HuH-7 (cell line): ENCODE results near the gene CAMK2N2.

Source experiments
- DNase-seq: peaks from one replicate; pipeline ENCODE4 v3.0.0; 2011; ENCODE audit warnings: low spot score

CAMK2N2 gene

DNA sequence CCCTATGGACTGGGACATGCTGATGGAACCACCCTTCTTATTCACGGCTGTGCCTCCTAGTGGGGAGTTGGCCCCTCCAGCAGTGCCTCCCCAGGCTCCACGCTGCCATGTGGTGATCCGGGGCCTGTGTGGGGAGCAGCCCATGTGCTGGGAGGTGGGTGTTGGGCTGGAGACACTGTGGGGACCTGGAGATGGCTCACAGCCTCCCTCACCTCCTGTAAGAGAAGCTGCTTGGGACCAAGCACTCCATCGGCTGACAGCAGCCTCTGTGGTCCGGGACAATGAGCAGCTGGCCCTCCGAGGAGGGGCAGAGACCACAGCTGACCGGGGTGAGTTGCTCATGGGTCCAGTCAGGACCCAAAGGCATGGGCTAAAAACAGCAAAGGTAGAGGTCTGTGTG is 21.6 kb downstream of the CAMK2N2 start:
- no peak for DNase-seq

DNA sequence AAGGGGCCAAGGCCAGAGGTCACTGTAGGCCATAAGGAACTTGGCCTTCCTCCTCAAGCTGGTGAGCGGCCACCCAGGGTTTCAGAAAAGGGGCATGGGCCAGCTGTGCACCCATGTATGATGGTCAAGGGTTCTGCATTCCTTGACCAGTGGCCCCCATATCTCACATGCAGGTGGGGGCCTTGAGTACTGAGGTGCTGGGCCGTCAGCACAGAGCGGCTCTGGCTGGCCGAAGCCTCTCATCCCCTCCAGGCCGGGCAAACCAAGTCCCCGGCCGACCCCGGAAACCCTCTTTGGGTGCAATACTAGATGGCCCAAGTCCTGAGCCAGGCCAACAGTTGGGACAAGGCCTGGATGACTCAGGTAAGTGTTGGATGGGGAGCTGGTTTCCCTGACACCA is 22.1 kb downstream of the CAMK2N2 start:
- DNase-seq = no peak

- DNase-seq = no peak
Observed at GRCh38 chr3:184238246-184238818, 23.0 kb downstream of the CAMK2N2 start.

GRCh38 chr3:184237807-184238206 is 23.5 kb downstream of the CAMK2N2 start:
- DNase-seq = no peak

GRCh38 chr3:184237211-184237610 is 24.1 kb downstream of the CAMK2N2 start:
- DNase-seq = no peak

DNA sequence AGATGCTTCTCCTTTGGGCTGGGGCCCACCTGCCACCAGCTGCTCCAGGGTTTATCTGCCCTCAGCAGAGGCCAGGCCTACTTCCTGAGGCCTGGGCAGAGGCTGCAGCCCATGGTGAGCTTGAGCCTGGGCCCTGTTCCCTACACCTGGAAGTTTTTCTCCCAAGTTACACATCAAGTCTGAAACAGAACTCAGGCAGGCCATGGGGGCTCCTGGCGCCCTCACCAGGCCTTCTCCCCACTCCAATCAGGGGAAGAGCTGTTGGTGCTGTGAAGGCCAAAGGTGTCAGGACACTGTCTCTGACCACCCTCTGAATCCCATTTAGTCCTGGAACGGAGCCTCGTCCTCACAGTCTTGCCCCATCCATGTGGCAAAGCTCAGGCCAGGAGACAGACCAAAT is 24.7 kb downstream of the CAMK2N2 start:
- no peak for DNase-seq

DNA sequence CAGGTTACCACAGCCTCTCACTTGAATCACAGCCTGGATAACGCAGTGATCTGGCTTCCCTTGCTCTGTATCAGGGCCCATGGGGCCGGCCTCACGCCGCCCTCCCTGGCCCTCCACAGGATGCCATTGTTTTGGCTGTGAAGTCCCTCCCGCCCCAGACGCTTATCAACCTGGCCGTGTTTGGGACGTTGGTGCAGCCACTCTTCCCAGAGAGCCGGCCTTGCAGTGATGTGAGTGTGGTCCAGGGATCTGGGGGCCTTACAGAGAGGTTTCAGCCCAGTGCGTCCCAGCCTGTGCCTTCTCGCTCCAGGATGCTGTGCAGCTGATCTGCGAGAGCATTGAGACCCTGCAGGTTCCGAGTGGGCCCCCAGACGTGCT is 25.3 kb downstream of the CAMK2N2 start:
- no peak for DNase-seq

GRCh38 chr3:184235381-184236032 is 25.8 kb downstream of the CAMK2N2 start:
- no peak for DNase-seq

DNA sequence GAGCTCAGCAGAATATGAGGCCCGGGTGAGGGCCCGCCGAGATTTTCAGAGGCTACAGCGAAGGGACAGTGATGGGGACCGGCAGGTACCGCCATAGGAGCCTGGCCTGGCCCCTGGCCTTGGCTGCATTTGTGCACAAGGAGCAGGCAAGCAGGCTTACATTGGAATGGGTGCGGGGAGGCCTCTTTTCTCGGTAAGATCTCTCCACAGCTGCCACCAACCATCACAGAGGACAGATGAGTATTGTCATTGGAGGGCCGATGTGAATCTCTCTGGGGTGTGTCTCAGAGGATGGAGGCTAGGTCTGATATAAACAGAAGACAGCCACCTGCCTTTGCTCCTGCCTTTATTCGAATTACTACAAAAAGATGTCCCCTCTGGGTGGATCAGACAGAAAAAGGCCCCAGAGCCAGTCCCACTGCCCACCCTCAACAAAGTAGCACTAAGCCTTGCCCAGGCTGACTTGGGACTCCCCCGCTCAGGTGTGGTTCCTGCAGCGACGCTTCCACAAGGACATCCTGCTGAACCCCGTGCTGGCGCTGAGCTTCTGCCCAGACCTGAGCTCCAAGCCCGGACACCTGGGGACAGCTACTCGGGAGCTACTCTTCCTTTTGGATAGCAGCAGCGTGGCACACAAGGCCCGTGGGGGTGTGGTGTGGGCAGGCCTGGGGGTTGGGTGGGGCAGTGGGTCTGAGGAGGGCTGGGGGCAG is 26.5 kb downstream of the CAMK2N2 start:
- DNase-seq = no peak

GRCh38 chr3:184234224-184234623 is 27.1 kb downstream of the CAMK2N2 start:
- no peak for DNase-seq

DNA sequence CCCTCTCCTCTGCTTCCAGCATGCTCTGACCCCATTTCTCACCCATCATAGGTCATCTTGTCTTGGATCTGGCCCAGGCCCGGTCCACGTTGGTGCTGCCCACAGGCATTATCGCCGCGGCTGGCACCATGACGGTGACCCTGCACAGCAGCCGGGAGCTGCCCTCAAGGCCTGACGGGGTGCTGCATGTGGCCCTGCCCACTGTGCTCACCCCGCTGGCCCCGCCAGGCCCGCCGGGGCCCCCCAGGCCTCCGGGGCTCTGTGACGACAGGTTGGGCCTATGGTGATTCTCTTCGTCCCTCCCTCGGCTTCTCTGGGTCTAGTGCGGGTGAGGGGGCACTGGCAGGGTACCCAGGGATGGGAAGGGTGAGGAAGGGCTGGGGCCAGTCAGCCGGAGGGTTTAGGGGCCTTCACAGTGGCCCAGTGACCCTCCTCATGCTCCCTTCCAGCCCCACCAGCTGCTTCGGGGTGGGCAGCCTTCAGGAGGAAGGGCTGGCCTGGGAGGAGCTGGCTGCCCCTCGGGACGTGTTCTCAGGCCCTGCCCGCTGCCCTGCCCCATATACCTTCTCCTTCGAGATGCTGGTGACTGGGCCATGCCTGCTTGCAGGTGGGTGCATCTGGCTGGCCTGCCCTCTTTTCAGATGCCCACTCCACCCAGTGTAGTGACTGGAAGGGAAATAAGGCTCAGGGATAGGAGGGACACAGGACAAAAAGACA is 28.1 kb downstream of the CAMK2N2 start:
- DNase-seq = no peak

- no peak for DNase-seq
Observed at GRCh38 chr3:184231671-184232070, 29.7 kb downstream of the CAMK2N2 start.

DNA sequence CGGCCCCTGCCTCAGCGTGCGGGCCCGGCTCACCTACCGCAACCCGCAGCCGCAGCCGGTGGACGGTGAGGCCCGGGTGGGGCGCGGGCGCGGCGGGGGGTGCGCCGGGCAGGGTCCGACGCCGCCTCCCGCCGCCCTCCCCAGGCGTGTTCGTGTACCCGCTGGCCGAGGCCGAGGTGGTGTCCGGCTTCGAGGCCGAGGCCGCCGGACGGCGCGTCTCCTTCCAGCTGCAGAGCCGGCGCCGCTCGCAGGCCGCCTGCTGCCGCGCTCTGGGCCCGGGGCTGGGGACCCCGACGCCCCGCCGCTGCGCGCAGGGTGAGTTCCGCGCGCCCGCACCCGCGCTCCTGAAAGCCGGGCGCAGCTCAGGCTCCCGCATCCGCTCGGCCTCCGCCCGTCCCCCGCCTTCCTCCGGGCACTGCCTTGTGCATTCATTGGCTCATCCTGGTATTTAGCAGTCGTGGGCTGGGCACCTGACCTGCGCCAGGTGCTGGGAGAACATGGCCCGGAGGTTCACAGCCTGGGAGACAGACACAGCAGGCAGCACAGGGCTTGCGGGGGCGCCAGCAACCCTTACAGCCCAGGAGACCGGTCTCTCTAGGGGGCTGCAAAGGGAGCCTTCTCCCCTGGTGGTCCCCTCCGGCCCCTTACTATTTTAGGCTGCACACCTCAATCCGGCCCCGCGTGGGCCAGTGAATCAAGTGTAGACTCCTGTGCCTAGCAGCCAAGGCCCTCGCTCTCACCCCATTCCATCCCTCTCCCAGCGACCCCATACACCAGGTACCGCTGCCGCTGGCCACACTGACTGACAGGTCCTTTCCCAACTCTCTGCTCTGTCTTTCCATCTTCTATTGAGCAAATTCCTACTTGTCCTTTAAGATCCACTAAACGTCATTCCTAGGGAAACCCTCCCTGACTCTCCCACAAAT is 30.5 kb downstream of the CAMK2N2 start:
- no peak for DNase-seq

GRCh38 chr3:184230081-184230602 is 31.2 kb downstream of the CAMK2N2 start:
- DNase-seq = peak; percentile 88

GRCh38 chr3:184229394-184230080 is 31.8 kb downstream of the CAMK2N2 start, which contains the start of gene VWA5B2:
VWA5B2 (plus strand) TSS chr3:184229585; CDS start chr3:184230529, 944 bp downstream.
- DNase-seq = peak; percentile 91

DNA sequence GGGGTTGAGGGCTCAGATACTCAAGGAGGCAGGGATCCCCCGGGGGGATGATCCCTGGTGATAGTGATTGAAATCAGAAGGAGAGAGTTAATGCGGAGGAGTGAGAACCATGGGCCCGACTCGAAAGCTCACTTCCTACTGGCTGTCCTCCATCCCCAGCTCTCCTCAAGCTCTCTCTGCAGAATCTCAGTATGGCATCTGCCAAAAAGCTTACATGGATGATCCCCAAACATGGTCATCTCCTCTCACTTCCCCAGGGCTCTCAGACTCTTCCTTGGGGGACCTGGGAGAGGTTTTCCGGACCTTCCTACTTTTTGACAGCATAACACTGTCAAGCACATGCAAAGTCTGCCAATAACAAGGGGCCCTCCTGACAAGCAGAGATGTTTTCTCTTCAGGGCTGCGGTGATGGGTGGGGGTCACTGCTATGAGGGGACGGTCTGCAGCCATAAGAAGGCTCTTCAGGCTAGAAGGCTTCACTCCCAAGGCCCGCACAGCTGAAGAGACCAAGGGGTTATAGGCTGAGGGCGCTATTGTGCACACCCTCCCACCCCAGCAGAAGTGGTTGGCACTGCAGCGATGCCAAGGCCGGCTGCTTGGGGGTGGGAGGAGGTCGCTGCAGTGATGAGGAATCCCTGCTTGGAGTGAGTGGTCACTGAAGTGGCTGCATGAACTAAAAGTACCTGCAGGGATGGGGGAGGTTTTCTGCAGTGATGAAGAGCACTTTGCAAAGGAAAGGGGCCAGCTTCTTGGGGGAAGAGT is 32.8 kb downstream of the CAMK2N2 start:
- no peak for DNase-seq

DNA sequence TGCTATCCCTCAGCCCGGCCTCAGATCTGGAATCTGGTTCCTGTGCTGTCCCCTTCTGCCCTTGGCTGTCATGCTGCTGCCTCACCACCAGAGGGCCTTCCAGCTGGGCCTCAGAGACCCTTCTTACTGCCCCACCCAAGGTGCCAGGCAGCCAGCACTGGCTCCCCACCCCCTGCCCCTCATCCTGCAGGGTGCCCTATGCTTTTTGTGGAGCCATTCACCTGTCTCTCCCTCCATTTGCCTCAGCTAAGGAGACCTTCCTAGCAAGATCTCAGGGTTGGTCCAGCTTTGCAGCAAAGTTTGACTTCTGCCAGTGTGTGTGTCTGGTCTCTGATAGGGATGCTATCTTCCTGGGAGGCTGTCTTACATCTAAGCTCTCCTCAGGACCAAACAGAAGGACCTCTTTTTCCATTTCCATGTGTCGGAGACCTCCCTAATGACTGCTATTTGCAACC is 33.8 kb downstream of the CAMK2N2 start:
- peak; percentile 85 for DNase-seq

- no peak for DNase-seq
Observed at GRCh38 chr3:184223946-184224345, 37.4 kb downstream of the CAMK2N2 start.

DNA sequence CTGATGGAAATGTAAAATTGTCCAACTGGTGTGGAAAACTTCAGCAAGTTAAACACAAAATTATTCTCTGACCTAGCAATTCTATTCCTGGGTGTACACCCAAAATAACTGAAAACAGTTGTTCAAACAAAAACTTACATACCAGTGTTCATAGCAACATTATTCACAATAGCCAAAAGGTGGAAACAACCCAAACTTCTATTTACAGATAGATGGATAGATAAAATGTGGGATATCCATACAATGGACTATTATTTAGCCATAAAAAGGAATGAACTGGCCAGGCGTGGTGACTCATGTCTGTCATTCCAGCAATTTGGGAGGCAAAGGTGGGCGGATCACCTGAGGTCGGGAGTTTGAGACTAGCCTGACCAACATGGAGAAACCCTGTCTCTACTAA is 38.8 kb downstream of the CAMK2N2 start:
- DNase-seq = no peak

DNA sequence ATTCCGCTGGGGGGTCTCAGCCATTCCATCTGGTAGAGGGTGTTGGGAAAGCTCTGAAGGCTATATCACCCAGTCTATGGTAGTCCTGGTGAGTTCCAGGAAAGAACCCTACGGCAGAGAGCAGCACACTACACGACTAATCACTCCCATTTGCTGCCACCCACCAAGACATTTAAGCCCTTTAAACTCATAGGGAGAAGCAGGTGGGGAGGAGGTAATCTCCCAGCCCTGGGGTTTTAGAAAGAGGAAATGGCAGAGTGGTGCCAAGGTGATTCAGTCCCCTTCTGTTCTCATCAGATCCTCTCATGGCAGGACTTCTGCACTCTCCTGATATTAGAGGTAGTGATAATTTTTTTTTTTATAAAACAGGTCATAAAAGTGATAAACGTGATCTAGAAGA is 42.5 kb downstream of the CAMK2N2 start:
- DNase-seq = no peak
